Endothelial cell of umbilical vein (primary cell): ENCODE results near the gene TRIP13. TPM values are rescaled to one million over a fixed set of nuclear protein-coding genes. Genes with fewer than 3 reads are reported as not detected.
A peak's percentile ranks its signal among the peaks of the same experiment; 100 is the strongest.

ENCODE experiments used
- BruUV-seq: library from RNA; stranded (reverse); fragments of 400-500 nt; replicated peaks from 2 replicates; lab custom pipeline; 2021; lab: Mats Ljungman, UMichigan
- CTCF ChIA-PET: fragments of 300-600, 350-600 bp; sonication (Branson Sonifier 250); formaldehyde crosslinking; loops from one replicate; lab custom pipeline; 2021; ENCODE audit warnings: antibody characterized with exemption, inconsistent platforms; lab: Charles Lee
- POLR2A ChIA-PET: fragments of 300-600, 350-600 bp; sonication (Branson Sonifier 250); formaldehyde crosslinking; loops from one replicate; lab custom pipeline; 2021; ENCODE audit warnings: antibody characterized with exemption, inconsistent platforms; lab: Charles Lee
- DNase-seq: peaks from one replicate; pipeline ENCODE4 v3.0.0-alpha.2; 2011; ENCODE audit warnings: low read depth, low spot score
- FAIRE-seq: peaks from 2 replicates; lab custom pipeline; 2011; peaks lifted over from hg19 to GRCh38; lab: Jason Lieb, UNC
- H2AFZ ChIP-seq: 2 replicates; pipeline ENCODE4 v1.6.0; 2012; ENCODE audit warnings: low read depth, low read length, control low read depth, inconsistent platforms
- H3K27ac ChIP-seq: 2 replicates; pipeline ENCODE4 v1.5.1; 2011; ENCODE audit warnings: low read depth, mild to moderate bottlenecking, control low read depth, low read length, moderate library complexity; ENCODE audit not compliant: insufficient read depth
- H3K27me3 ChIP-seq, 2 experiments: 2 replicates each; pipeline versions ENCODE4 v1.6.0 to v1.6.1; 2011; ENCODE audit warnings: low read length in 2 of 2, mixed read lengths in 1 of 2; ENCODE audit not compliant: control insufficient read depth in 2 of 2, insufficient read depth in 2 of 2
- H3K36me3 ChIP-seq, 2 experiments: 2 replicates in 1 of 2; 3 replicates in 1 of 2; pipeline ENCODE4 v1.5.1; 2011; ENCODE audit warnings: low read length in 2 of 2, mild to moderate bottlenecking in 1 of 2, moderate library complexity in 1 of 2; ENCODE audit not compliant: control insufficient read depth in 2 of 2, insufficient read depth in 2 of 2; ENCODE audit errors: extremely low read depth in 1 of 2
- H3K4me1 ChIP-seq: 3 replicates; pipeline ENCODE4 v1.5.1; 2011; ENCODE audit warnings: mild to moderate bottlenecking, low read length; ENCODE audit not compliant: control insufficient read depth, insufficient read depth; ENCODE audit errors: extremely low read depth
- H3K4me2 ChIP-seq: 2 replicates; pipeline ENCODE4 v1.6.1; 2011; ENCODE audit warnings: low read length, control low read depth, mixed read lengths; ENCODE audit not compliant: insufficient read depth
- H3K4me3 ChIP-seq, 3 experiments: fragments of 200-600 bp in 1 of 3; sonication (generic), shearing (Covaris generic) in 1 of 3; replicated peaks in 1 of 3; 2 replicates each; pipeline ENCODE4 v1.5.1; 2011 to 2016; ENCODE audit warnings: control low read depth in 3 of 3, low read length in 3 of 3, mild to moderate bottlenecking in 2 of 3, inconsistent platforms in 1 of 3, low read depth in 1 of 3, moderate library complexity in 1 of 3; ENCODE audit not compliant: insufficient read depth in 1 of 3
- H3K79me2 ChIP-seq: 2 replicates; pipeline ENCODE4 v1.6.0; 2012; ENCODE audit warnings: low read length, inconsistent platforms; ENCODE audit not compliant: control insufficient read depth, insufficient read depth
- H3K9ac ChIP-seq: replicated peaks from 2 replicates; pipeline ENCODE3; 2011; ENCODE audit warnings: low read length, control low read depth; ENCODE audit not compliant: insufficient read depth; ENCODE audit errors: extremely low read depth
- H3K9me1 ChIP-seq: replicated peaks from 3 replicates; pipeline ENCODE4 v1.6.0; 2011; ENCODE audit warnings: mild to moderate bottlenecking, low read length; ENCODE audit not compliant: control insufficient read depth, insufficient read depth; ENCODE audit errors: extremely low read depth
- H3K9me3 ChIP-seq: replicated peaks from 2 replicates; pipeline ENCODE4 v1.5.1; 2012; ENCODE audit warnings: low read length, inconsistent platforms; ENCODE audit not compliant: control insufficient read depth, insufficient read depth
- H4K20me1 ChIP-seq: replicated peaks from 2 replicates; pipeline ENCODE3; 2011; ENCODE audit warnings: mild to moderate bottlenecking, low read length; ENCODE audit not compliant: control insufficient read depth, insufficient read depth; ENCODE audit errors: extremely low read depth
- CTCF ChIP-seq, 2 donors: IDR thresholded peaks; 1 replicate in 1 of 2; 2 replicates in 1 of 2; pipeline ENCODE4 v1.5.1; 2011; ENCODE audit warnings: low read length in 2 of 2, mild to moderate bottlenecking in 2 of 2, moderate library complexity in 2 of 2, control low read depth in 1 of 2, inconsistent platforms in 1 of 2, low read depth in 1 of 2; ENCODE audit not compliant: insufficient read depth in 1 of 2; ENCODE audit errors: extremely low read depth in 1 of 2
- FOS ChIP-seq: IDR thresholded peaks from 2 replicates; pipeline ENCODE4 v1.6.1; 2011; ENCODE audit warnings: mild to moderate bottlenecking, low read length, moderate library complexity, borderline replicate concordance; ENCODE audit not compliant: insufficient read depth
- JUN ChIP-seq: IDR thresholded peaks from 2 replicates; pipeline ENCODE4 v1.6.1; 2011; ENCODE audit warnings: borderline replicate concordance, low read depth; ENCODE audit not compliant: insufficient read length, insufficient read depth
- POLR2A ChIP-seq: IDR thresholded peaks from 2 replicates; pipeline ENCODE4 v1.6.1; 2012; ENCODE audit warnings: low read depth, mild to moderate bottlenecking, control low read depth, low read length
- dilution Hi-C: fragments of 300-500 bp; cut with MboI; formaldehyde crosslinking; loops from one replicate; pipeline ENCODE4 v1.15.0; 2019; ENCODE audit warnings: low sequenced_read_pairs; ENCODE audit not compliant: extremely low pct_ligation_motif_present
- intact Hi-C: fragments of 100-400 bp; cut with micrococcal nuclease; formaldehyde crosslinking; loops from one replicate; pipeline ENCODE4 v1.10.0; 2022
- polyA plus RNA-seq, 4 experiments: library from polyadenylated mRNA; depleted of rRNA in 3 of 4; stranded (reverse) in 3 of 4; unstranded in 1 of 4; fragments of >200 nt; gene quantifications; 2 replicates each; pipeline versions ENCODE4 v1.2.1 to v1.2.3, GENCODE V29; 2011 to 2012; ENCODE audit warnings: missing spikeins in 1 of 4
- total RNA-seq: library from RNA; stranded (reverse); gene quantifications from 2 replicates; pipeline ENCODE4 v1.2.3, GENCODE V29; 2021

TRIP13 gene
- total and polyA plus RNA-seq, 2 donors (not counting 3 experiments of a cell fraction or from before 2014, with no cell fraction given), result 17.4 to 39.0 TPM

GRCh38 chr5:922436-923280, 30.0 kb downstream of the TRIP13 start:
- H3K9me1 ChIP-seq, result no peaks in the 10 kb centered on the region
- H3K9me3 ChIP-seq, result no peaks in the 10 kb centered on the region
- no peaks in the 10 kb centered on the region for H4K20me1 ChIP-seq
- H3K36me3 ChIP-seq, result no peaks in the 10 kb centered on the region
- peaks cover 4% of the 10 kb centered on the region for H3K4me1 ChIP-seq
- ChIA-PET CTCF (interaction anchor here (0.5 to 3.4 kb wide), 9 partner anchors 10 to 730 kb away, joined by 3 to 44 read pairs (median 5); no protein-coding TSS in a partner anchor), POLR2A (no interaction called here)
- H3K9ac ChIP-seq, result no peak overlapping the region
- no peaks in the 10 kb centered on the region for H3K79me2 ChIP-seq
- intact Hi-C loops, result loop anchor here (1.0 to 5.0 kb wide), 5 partner anchors 86 to 720 kb away; partner anchors contain the start of gene NKD2
- H3K27me3 ChIP-seq, result peaks cover 2 to 10% of the 10 kb centered on the region in 2 experiments
- H3K27ac ChIP-seq, result no peak overlapping the region
- H3K4me2 ChIP-seq, result no peak overlapping the region
- no peak for TF ChIP-seq POLR2A
- TF ChIP-seq FOS, result no peak
- H2AFZ ChIP-seq, result no peak overlapping the region
- no peak overlapping the region for H3K4me3 ChIP-seq
- DNase-seq, result no peak
- BruUV-seq, result no TSS peak
- dilution Hi-C loops, result no loop called here
- no peak for FAIRE-seq

GRCh38 chr5:923281-923873, 30.7 kb downstream of the TRIP13 start:
- Histone ChIP-seq H3K9me3 (no peaks in the 10 kb centered on the region), H3K36me3 (no peaks in the 10 kb centered on the region), H3K4me2 (no peak overlapping the region), H4K20me1 (no peaks in the 10 kb centered on the region), H3K4me1 (peaks cover 4% of the 10 kb centered on the region), H3K79me2 (no peaks in the 10 kb centered on the region), H3K9ac (no peak overlapping the region), H3K9me1 (no peaks in the 10 kb centered on the region), H3K27ac (no peak overlapping the region), H3K27me3 (peaks cover 2 to 10% of the 10 kb centered on the region in 2 experiments), H3K4me3 (no peak overlapping the region), H2AFZ (no peak overlapping the region)
- peak; percentile 60 for DNase-seq
- intact Hi-C loops, result loop anchor here (1.0 to 5.0 kb wide), 5 partner anchors 85 to 719 kb away; partner anchors contain the start of gene NKD2
- dilution Hi-C loops, result no loop called here
- CTCF ChIA-PET, result interaction anchor here (0.5 to 3.4 kb wide), 23 partner anchors 9 to 730 kb away, joined by 3 to 44 read pairs (median 4); no protein-coding TSS in a partner anchor
- peak; percentile 83 for FAIRE-seq
- BruUV-seq, result no TSS peak
- TF ChIP-seq CTCF (IDR thresholded peaks at IDR 0.05; ENCODE audit: extremely low read depth in 1 of 2, insufficient read depth in 1 of 2, low read depth in 1 of 2, low read length in 2 of 2), result peak; percentile 95 to 98
- TF ChIP-seq JUN, result no peak
- POLR2A ChIA-PET, result no interaction called here
